Natural killer cell (primary cell): Measurements from ENCODE around the gene HSPG2. TPM values are rescaled to one million over a fixed set of nuclear protein-coding genes. Genes with fewer than 3 reads are reported as not detected.
"Not testable (repeated sequence)": the region's sequence is repeated elsewhere in the genome, so short reads cannot be mapped to it uniquely, and the experiment has no call there.

Experiments used
- ATAC-seq, 3 donors: fragments of 150-1000 bp in 2 of 3; fragments of 200-7000 bp in 1 of 3; cut with Tn5 transposase; 1 replicate in 1 of 3; 2 replicates in 2 of 3; pipeline ENCODE4 v1.10.0; 2021; ENCODE audit warnings: mild to moderate bottlenecking in 2 of 3, moderate library complexity in 2 of 3
- DNase-seq, 2 donors: peaks; one replicate each; pipeline versions ENCODE4 v3.0.0 to v3.0.0-alpha.2; 2013 to 2021; ENCODE audit warnings: mixed read lengths in 1 of 2
- H3K27ac ChIP-seq: one replicate; pipeline ENCODE4 v1.5.1; 2013; ENCODE audit warnings: mild to moderate bottlenecking, low read length
- H3K27me3 ChIP-seq: one replicate; pipeline ENCODE4 v1.6.1; 2013; ENCODE audit warnings: low read length; ENCODE audit not compliant: control insufficient read depth, insufficient read depth
- H3K36me3 ChIP-seq: one replicate; pipeline ENCODE4 v1.6.1; 2013; ENCODE audit warnings: low read length; ENCODE audit not compliant: control insufficient read depth, insufficient read depth
- H3K4me1 ChIP-seq: one replicate; pipeline ENCODE4 v1.6.1; 2013; ENCODE audit warnings: low read length; ENCODE audit not compliant: control insufficient read depth, insufficient read depth
- H3K4me3 ChIP-seq: one replicate; pipeline ENCODE4 v1.5.1; 2013; ENCODE audit warnings: low read length
- H3K9me3 ChIP-seq: one replicate; pipeline ENCODE4 v1.6.1; 2013; ENCODE audit warnings: low read length; ENCODE audit not compliant: control insufficient read depth, insufficient read depth
- H3K27ac Mint-ChIP-seq, 2 donors: one replicate each; pipeline ENCODE4 v1.8.0; 2022; ENCODE audit warnings: mild to moderate bottlenecking in 2 of 2, mixed read lengths in 2 of 2, moderate library complexity in 1 of 2
- H3K27me3 Mint-ChIP-seq, 2 donors: one replicate each; pipeline ENCODE4 v1.8.0; 2022; ENCODE audit warnings: low read depth in 2 of 2, mixed read lengths in 2 of 2
- H3K36me3 Mint-ChIP-seq: one replicate; pipeline ENCODE4 v1.8.0; 2022; ENCODE audit warnings: mixed read lengths
- H3K4me1 Mint-ChIP-seq, 2 donors: one replicate each; pipeline ENCODE4 v1.8.0; 2022; ENCODE audit warnings: mixed read lengths in 2 of 2
- H3K4me3 Mint-ChIP-seq: one replicate; pipeline ENCODE4 v1.8.0; 2022; ENCODE audit warnings: mild to moderate bottlenecking, moderate library complexity, mixed read lengths
- H3K9me3 Mint-ChIP-seq, 2 donors: one replicate each; pipeline ENCODE4 v1.8.0; 2022; ENCODE audit warnings: mixed read lengths in 2 of 2
- WGBS: methylation state at CpG from one replicate; pipeline ENCODE4 v1.1.7; 2013; ENCODE audit warnings: missing lambda C conversion rate; ENCODE audit not compliant: insufficient coverage; 5-methylcytosine and 5-hydroxymethylcytosine counted together
- intact Hi-C: fragments of 100-400 bp; cut with micrococcal nuclease; formaldehyde crosslinking; loops from one replicate; pipeline ENCODE4 v1.14.2; 2022
- total RNA-seq, 4 donors: library from RNA; stranded (reverse); fragments of 120-200 nt in 1 of 4; gene quantifications; one replicate each; pipeline versions ENCODE4 v1.2.3 to v1.2.4, GENCODE V29; 2013 to 2022
- TF ChIP-seq, protein P1 (sequence below): fragments of 200-600 bp; IDR thresholded peaks from one replicate; pipeline ENCODE4 v1.8.0; 2022; ENCODE audit warnings: antibody characterized with exemption

HSPG2 gene
- total RNA-seq = under 1 TPM; 0.54 to 0.93 (median 0.90) TPM
- 1.5 TPM for total RNA-seq (2013)

GRCh38 chr1:21937034-21937371 lies at the start of gene HSPG2:
Gene HSPG2, minus strand, starts transcription at chr1:21937310. Its CDS starts 93 bp downstream, at chr1:21937217.
- Mint-ChIP-seq H3K4me3 (peak within 1 kb of the TSS; percentile 88), H3K4me1 (peaks cover 7 to 13% of the 10 kb centered on the region in 2 donors), H3K36me3 (no peaks in the 10 kb centered on the region)

DNA sequence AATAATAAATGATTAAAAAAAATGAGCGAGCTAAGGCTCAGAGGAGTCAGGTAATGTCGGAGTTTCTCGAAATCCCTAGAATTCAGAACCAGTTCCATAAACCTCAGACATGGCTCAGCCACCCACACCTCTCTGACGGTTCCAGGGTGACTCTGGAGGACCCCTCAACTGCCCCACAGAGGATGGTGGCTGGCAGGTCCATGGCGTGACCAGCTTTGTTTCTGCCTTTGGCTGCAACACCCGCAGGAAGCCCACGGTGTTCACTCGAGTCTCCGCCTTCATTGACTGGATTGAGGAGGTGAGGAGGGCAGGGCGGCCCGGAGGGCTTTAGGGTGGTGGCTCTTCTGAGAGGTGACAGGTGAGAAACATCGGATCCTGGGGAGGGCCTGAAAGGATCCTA lies 49.3 kb upstream of the HSPG2 start:
- not testable (repeated sequence) for ATAC-seq, H3K4me3 ChIP-seq

More at GRCh38 chr1:21937034-21937371, at the start of gene HSPG2:
- no peaks in the 10 kb centered on the region for H3K9me3 Mint-ChIP-seq
- Histone ChIP-seq H3K9me3 (no peaks in the 10 kb centered on the region), H3K4me1 (peaks cover 13% of the 10 kb centered on the region), H3K27ac (no peak within 1 kb of the TSS), H3K4me3 (peak within 1 kb of the TSS; percentile 33), H3K36me3 (no peaks in the 10 kb centered on the region), H3K27me3 (peaks cover 9% of the 10 kb centered on the region)
- no peak for DNase-seq
- peaks cover 0 to 29% of the 10 kb centered on the region in 2 donors for H3K27me3 Mint-ChIP-seq
- peak within 1 kb of the TSS in 1 of 2 donors; percentile 79 for H3K27ac Mint-ChIP-seq
- intact Hi-C loops = no loop called here
- TF ChIP-seq, protein P1, sequence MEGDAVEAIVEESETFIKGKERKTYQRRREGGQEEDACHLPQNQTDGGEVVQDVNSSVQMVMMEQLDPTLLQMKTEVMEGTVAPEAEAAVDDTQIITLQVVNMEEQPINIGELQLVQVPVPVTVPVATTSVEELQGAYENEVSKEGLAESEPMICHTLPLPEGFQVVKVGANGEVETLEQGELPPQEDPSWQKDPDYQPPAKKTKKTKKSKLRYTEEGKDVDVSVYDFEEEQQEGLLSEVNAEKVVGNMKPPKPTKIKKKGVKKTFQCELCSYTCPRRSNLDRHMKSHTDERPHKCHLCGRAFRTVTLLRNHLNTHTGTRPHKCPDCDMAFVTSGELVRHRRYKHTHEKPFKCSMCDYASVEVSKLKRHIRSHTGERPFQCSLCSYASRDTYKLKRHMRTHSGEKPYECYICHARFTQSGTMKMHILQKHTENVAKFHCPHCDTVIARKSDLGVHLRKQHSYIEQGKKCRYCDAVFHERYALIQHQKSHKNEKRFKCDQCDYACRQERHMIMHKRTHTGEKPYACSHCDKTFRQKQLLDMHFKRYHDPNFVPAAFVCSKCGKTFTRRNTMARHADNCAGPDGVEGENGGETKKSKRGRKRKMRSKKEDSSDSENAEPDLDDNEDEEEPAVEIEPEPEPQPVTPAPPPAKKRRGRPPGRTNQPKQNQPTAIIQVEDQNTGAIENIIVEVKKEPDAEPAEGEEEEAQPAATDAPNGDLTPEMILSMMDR = no peak
- under 1% methylated on average over 39 of the region's 52 CpGs for WGBS
- no peak for ATAC-seq

DNA sequence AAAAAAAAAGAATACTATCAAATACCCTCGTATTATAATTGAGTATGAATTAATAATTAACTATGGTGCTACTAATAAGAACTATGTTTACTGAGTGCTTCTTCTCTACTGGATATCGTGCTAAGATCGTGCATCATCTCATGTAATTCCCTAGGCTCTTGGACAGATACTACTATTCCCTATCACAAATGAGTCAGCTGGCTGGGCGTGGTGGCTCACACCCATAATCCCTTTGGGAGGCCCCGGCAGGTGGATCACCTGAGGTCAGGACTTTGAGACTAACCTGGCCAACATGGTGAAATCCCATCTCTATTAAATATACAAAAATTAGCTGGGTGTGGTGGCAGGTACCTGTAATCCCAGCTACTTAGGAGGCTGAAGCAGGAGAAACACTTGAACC lies 48.8 kb upstream of the HSPG2 start:
- H3K36me3 Mint-ChIP-seq, ATAC-seq: not testable (repeated sequence)

More for the DNA sequence above, 49.3 kb upstream of the HSPG2 start:
- H3K9me3 Mint-ChIP-seq, DNase-seq, intact Hi-C loops, H3K36me3 ChIP-seq, H3K27ac Mint-ChIP-seq, H3K36me3 Mint-ChIP-seq, H3K4me1 Mint-ChIP-seq, H3K9me3 ChIP-seq, H3K4me3 Mint-ChIP-seq, H3K27ac ChIP-seq, H3K27me3 ChIP-seq, H3K27me3 Mint-ChIP-seq, H3K4me1 ChIP-seq: not testable (repeated sequence)
- WGBS = 86% methylated on average over 6 of the region's 12 CpGs

DNA sequence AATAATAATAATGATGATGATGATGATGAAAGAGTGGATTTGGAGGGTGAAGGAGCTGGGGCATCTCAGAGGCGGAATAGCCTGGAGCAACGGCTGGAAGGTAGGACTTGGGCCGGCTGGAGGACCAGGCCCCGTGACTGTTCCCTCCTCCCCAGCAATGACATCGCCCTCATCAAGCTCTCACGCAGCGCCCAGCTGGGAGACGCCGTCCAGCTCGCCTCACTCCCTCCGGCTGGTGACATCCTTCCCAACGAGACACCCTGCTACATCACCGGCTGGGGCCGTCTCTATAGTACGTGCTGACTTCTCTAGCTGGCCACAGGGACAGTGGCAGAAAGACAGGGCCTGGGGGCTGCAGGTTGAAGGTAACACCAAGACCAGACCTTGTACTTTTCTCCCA lies 46.4 kb upstream of the HSPG2 start:
- H3K4me3 Mint-ChIP-seq, H3K36me3 Mint-ChIP-seq, H3K4me1 Mint-ChIP-seq, H3K27ac ChIP-seq, intact Hi-C loops, H3K27me3 ChIP-seq, H3K27me3 Mint-ChIP-seq, H3K27ac Mint-ChIP-seq, DNase-seq, H3K9me3 Mint-ChIP-seq, ATAC-seq, H3K4me3 ChIP-seq, H3K4me1 ChIP-seq, H3K9me3 ChIP-seq, H3K36me3 ChIP-seq: not testable (repeated sequence)
- no CpG with 5 or more reads among the region's 15 CpGs for WGBS

More for the DNA sequence above, 48.8 kb upstream of the HSPG2 start:
- DNase-seq, H3K4me1 Mint-ChIP-seq, H3K27me3 ChIP-seq, H3K9me3 Mint-ChIP-seq, intact Hi-C loops, H3K27me3 Mint-ChIP-seq, H3K36me3 ChIP-seq, H3K4me3 ChIP-seq, H3K4me1 ChIP-seq, H3K27ac ChIP-seq, H3K27ac Mint-ChIP-seq, H3K9me3 ChIP-seq, H3K4me3 Mint-ChIP-seq: not testable (repeated sequence)
- WGBS = no CpG with 5 or more reads among the region's 5 CpGs

GRCh38 chr1:21982122-21982521 lies 45.0 kb upstream of the HSPG2 start:
- H3K36me3 Mint-ChIP-seq, H3K4me1 ChIP-seq, H3K4me1 Mint-ChIP-seq, H3K27me3 ChIP-seq, H3K27ac Mint-ChIP-seq, H3K4me3 ChIP-seq, H3K9me3 Mint-ChIP-seq, H3K27ac ChIP-seq, H3K36me3 ChIP-seq, H3K9me3 ChIP-seq, intact Hi-C loops, ATAC-seq, H3K27me3 Mint-ChIP-seq, H3K4me3 Mint-ChIP-seq: not testable (repeated sequence)
- DNase-seq = peak in 1 of 2 donors; percentile 15
- WGBS = 93% methylated on average over 6 of the region's 6 CpGs

- H3K36me3 Mint-ChIP-seq, H3K27me3 Mint-ChIP-seq, ATAC-seq, H3K27ac Mint-ChIP-seq, H3K36me3 ChIP-seq, H3K9me3 ChIP-seq, H3K27me3 ChIP-seq, H3K27ac ChIP-seq, H3K4me3 ChIP-seq, DNase-seq, H3K4me1 ChIP-seq, H3K9me3 Mint-ChIP-seq, intact Hi-C loops, H3K4me1 Mint-ChIP-seq, H3K4me3 Mint-ChIP-seq: not testable (repeated sequence)
- 98% methylated on average over 2 of the region's 4 CpGs for WGBS
These were observed 44.1 kb upstream of the HSPG2 start for GRCh38 chr1:21981253-21981652.

DNA sequence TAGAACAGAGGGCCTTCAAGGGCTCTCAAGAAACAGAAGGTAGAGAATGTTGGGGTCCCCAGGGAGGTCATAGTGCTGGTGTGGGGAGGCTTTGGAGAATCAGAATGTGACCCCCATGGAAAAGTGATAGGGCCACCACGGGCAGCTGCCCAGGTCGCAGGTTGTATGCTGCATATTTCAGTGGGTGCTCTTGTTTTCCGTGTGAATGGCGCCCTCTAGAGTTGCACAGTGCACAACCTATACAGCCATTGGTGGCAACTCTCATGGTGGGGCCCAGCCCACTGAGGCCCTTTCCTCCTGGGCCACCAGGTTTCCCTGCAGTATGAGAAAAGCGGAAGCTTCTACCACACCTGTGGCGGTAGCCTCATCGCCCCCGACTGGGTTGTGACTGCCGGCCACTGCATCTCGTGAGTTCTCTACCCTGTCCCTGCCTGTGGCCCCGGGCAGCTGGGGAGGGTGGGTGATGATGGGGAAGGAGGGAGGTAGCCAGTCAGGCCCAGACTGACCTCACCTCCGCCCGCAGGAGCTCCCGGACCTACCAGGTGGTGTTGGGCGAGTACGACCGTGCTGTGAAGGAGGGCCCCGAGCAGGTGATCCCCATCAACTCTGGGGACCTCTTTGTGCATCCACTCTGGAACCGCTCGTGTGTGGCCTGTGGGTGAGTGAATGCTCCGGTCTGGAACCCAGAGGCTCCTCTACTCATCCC lies 43.6 kb upstream of the HSPG2 start:
- H3K4me1 Mint-ChIP-seq, H3K4me1 ChIP-seq, H3K9me3 Mint-ChIP-seq, H3K4me3 ChIP-seq, H3K36me3 ChIP-seq, H3K36me3 Mint-ChIP-seq, H3K9me3 ChIP-seq, H3K4me3 Mint-ChIP-seq, H3K27ac ChIP-seq, H3K27me3 ChIP-seq, H3K27me3 Mint-ChIP-seq, ATAC-seq, H3K27ac Mint-ChIP-seq, intact Hi-C loops, DNase-seq: not testable (repeated sequence)
- WGBS = 77% methylated on average over 16 of the region's 21 CpGs
